Measurements from ENCODE around the gene HSBP1L1. TPM values are rescaled to one million over a fixed set of nuclear protein-coding genes. Genes with fewer than 3 reads are reported as not detected.

The HSBP1L1 gene
- total and polyA plus RNA-seq, 2 of the 8 experiments (the other 6 are each of a cell fraction or from before 2014, with no cell fraction given), result 1.0 to 1.3 TPM

DNA sequence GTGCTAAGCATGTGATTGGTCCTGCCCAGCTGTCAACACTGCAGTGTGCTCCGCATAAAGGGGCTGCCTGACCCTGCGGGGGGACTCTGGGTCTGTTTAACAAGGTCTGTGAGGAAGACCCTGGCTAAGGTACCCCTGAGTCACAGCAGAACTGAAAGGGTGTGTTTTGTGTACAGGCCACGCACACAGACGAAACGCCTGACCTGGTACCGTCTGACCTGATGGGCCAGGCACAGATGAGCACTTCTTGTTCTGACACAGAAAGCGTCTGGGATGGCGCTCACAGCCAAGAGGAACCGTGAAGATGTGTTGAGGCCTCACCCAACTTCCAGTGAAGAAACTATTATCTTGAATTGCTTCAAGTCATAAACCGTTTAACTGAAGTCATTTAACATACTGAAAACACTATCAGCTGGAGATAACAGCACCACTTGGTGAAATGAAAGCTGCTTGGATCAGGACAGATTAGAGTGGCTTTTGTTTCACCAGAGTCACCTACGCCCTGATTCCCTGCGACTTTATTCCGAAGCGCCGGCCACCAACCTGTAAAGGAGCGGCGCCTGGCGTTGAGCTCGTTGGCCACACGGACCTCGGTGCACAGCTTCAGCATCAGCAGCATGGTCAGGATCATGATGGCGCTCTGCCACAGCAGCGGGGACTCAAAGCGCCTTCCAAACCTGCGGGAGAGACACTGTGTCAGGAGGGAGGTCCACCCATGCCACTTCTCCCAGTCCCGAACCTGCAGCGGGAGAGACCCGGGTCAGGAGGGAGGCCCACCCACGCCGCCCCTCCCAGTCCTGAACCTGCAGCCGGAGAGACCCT lies 21.4 kb upstream of the HSBP1L1 start:
- Histone ChIP-seq H3K4ac (replicated peaks; ENCODE audit: insufficient read length, low read depth, low read length) (no peak overlapping the region), H3K36me3 (ENCODE audit: control insufficient read depth in 2 of 4, insufficient read depth in 4 of 4, low read length in 3 of 4) (no peaks in the 10 kb centered on the region; a peak in 1 of 8 replicates), H3K14ac (ENCODE audit: insufficient read length) (no peak overlapping the region), H3K79me1 (ENCODE audit: low read depth, low read length) (0 out of 2 replicates have a peak, but pooled peaks cover 3% of the 10 kb centered on the region), H3K23ac (ENCODE audit: insufficient read length) (no peak overlapping the region), H2BK15ac (ENCODE audit: low read length) (no peak overlapping the region), H4K20me1 (replicated peaks in 1 of 2; ENCODE audit: control insufficient read depth in 1 of 2, insufficient read depth in 2 of 2, low read length in 2 of 2) (peaks cover 5 to 19% of the 10 kb centered on the region in 2 experiments), H3K4me2 (ENCODE audit: insufficient read depth in 1 of 2, low read depth in 2 of 2, low read length in 2 of 2) (no peak overlapping the region), H4K5ac (ENCODE audit: insufficient read length, low read depth, low read length) (no peak overlapping the region), H3K18ac (ENCODE audit: extremely low read depth, low read length) (no peak overlapping the region), H2BK12ac (ENCODE audit: low read depth, low read length) (no peak overlapping the region), H3K9me3 (ENCODE audit: insufficient read depth in 2 of 2, low read depth in 1 of 2, low read length in 1 of 2) (no peaks in the 10 kb centered on the region), H3K56ac (replicated peaks; ENCODE audit: insufficient read length, low read depth, low read length) (no peak overlapping the region), H3K27ac (ENCODE audit: low read depth, low read length) (no peak overlapping the region), H4K8ac (ENCODE audit: extremely low read depth, insufficient read depth, low read length) (no peak overlapping the region), H3K4me1 (replicated peaks in 1 of 4; ENCODE audit: control insufficient read depth in 3 of 4, insufficient read depth in 4 of 4, low read length in 3 of 4) (peaks cover 0 to 13% (median 8%) of the 10 kb centered on the region in 4 experiments; a peak in 4 of 7 replicates), H3K9ac (replicated peaks in 1 of 4; ENCODE audit: extremely low read depth in 1 of 4, low read depth in 3 of 4, low read length in 3 of 4) (no peak overlapping the region), H2BK5ac (ENCODE audit: low read depth, low read length) (no peak overlapping the region), H3K4me3 (ENCODE audit: extremely low read depth in 1 of 4, insufficient read depth in 2 of 4, low read depth in 3 of 4, low read length in 4 of 4) (no peak overlapping the region), H3K23me2 (ENCODE audit: low read depth, low read length) (no peaks in the 10 kb centered on the region), H2AK5ac (ENCODE audit: low read depth, low read length) (no peak overlapping the region), H2BK120ac (replicated peaks; ENCODE audit: low read depth, low read length) (no peak overlapping the region), H2BK20ac (ENCODE audit: low read length) (no peak overlapping the region), H4K91ac (replicated peaks; ENCODE audit: insufficient read length, low read length) (no peak overlapping the region), H2AFZ (ENCODE audit: low read length) (no peak overlapping the region), H3K79me2 (ENCODE audit: control insufficient read depth in 1 of 2, insufficient read depth in 2 of 2, low read length in 2 of 2) (peaks cover 0 to 3% of the 10 kb centered on the region in 2 experiments; a peak in 1 of 4 replicates), H3K27me3 (replicated peaks in 1 of 4; ENCODE audit: control insufficient read depth in 3 of 4, extremely low read depth in 1 of 4, insufficient read depth in 3 of 4, low read length in 3 of 4) (no peaks in the 10 kb centered on the region; a peak in 2 of 7 replicates)
- ChIA-PET POLR2A (ENCODE audit: partially characterized antibody) (interaction anchor here (1.6 to 1.7 kb wide), 2 partner anchors 10 to 25 kb away, joined by 3 to 4 read pairs; no protein-coding TSS in a partner anchor), CTCF (ENCODE audit: partially characterized antibody) (interaction anchor here (0.7 to 1.7 kb wide), 4 partner anchors 9 to 25 kb away, joined by 3 to 4 read pairs (median 4); no protein-coding TSS in a partner anchor)
- FAIRE-seq (no peak), DNase-seq (ENCODE audit: low read depth in 1 of 2, low spot score in 2 of 2) (no peak)
- WGBS, 2 experiments (ENCODE audit: extremely low coverage in 1 of 2, insufficient coverage in 1 of 2, insufficient read length in 1 of 2, insufficient replicate concordance in 2 of 2, low coverage in 1 of 2, low lambda C conversion rate in 2 of 2, missing lambda C conversion rate in 1 of 2), result 88% methylated on average over 27 of the region's 31 CpGs; no CpG with 5 or more reads in 1 of the 2 experiments
- TF ChIP-seq EP300 (IDR thresholded peaks at IDR 0.05; ENCODE audit: borderline replicate concordance in 1 of 2, low read depth in 2 of 2, low read length in 2 of 2) (no peak), SUZ12 (IDR thresholded peaks at IDR 0.05; ENCODE audit: low read length) (no peak), CHD2 (IDR thresholded peaks at IDR 0.05; ENCODE audit: low read length) (no peak), NANOG (IDR thresholded peaks at IDR 0.05; ENCODE audit: insufficient read depth, low read depth, low read length, poor library complexity, severe bottlenecking) (no peak), TAF1 (IDR thresholded peaks at IDR 0.05; ENCODE audit: low read depth, low read length) (no peak), CEBPB (IDR thresholded peaks at IDR 0.05; ENCODE audit: low read depth, low read length) (no peak), CHD1 (IDR thresholded peaks at IDR 0.05; ENCODE audit: low read depth, low read length) (no peak), CBX5 (IDR thresholded peaks at IDR 0.05; ENCODE audit: low read depth, low read length) (no peak)
- TF ChIP-seq, protein P1, sequence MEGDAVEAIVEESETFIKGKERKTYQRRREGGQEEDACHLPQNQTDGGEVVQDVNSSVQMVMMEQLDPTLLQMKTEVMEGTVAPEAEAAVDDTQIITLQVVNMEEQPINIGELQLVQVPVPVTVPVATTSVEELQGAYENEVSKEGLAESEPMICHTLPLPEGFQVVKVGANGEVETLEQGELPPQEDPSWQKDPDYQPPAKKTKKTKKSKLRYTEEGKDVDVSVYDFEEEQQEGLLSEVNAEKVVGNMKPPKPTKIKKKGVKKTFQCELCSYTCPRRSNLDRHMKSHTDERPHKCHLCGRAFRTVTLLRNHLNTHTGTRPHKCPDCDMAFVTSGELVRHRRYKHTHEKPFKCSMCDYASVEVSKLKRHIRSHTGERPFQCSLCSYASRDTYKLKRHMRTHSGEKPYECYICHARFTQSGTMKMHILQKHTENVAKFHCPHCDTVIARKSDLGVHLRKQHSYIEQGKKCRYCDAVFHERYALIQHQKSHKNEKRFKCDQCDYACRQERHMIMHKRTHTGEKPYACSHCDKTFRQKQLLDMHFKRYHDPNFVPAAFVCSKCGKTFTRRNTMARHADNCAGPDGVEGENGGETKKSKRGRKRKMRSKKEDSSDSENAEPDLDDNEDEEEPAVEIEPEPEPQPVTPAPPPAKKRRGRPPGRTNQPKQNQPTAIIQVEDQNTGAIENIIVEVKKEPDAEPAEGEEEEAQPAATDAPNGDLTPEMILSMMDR (IDR thresholded peaks at IDR 0.05; ENCODE audit: control extremely low read depth in 1 of 3, insufficient read depth in 1 of 3, low read depth in 1 of 3, low read length in 3 of 3), result no peak
